H1 (cell line): ENCODE data around the gene HYDIN. TPM values are rescaled to one million over a fixed set of nuclear protein-coding genes. Genes with fewer than 3 reads are reported as not detected.

Experiments
- CTCF ChIA-PET: fragments of 300-600 bp; sonication (Branson Sonifier 250); formaldehyde crosslinking; loops from one replicate; lab custom pipeline; 2021; ENCODE audit not compliant: partially characterized antibody; lab: Charles Lee
- POLR2A ChIA-PET: fragments of 300-600 bp; sonication (Branson Sonifier 250); formaldehyde crosslinking; loops from one replicate; lab custom pipeline; 2021; ENCODE audit warnings: inconsistent platforms; ENCODE audit not compliant: partially characterized antibody; lab: Charles Lee
- DNase-seq, 2 experiments: peaks; one replicate each; pipeline versions ENCODE4 v3.0.0 to v3.0.0-alpha.2; 2010 to 2022; ENCODE audit warnings: low spot score in 2 of 2, low read depth in 1 of 2, mixed read lengths in 1 of 2
- FAIRE-seq: peaks from 2 replicates; lab custom pipeline; 2011; peaks lifted over from hg19 to GRCh38; lab: Jason Lieb, UNC
- H2AFZ ChIP-seq: 2 replicates; pipeline ENCODE4 v1.8.1; 2012; ENCODE audit warnings: low read length, inconsistent platforms
- H2AK5ac ChIP-seq: 2 replicates; pipeline ENCODE4 v1.6.1; 2013; ENCODE audit warnings: low read depth, low read length
- H2BK120ac ChIP-seq: replicated peaks from 2 replicates; pipeline ENCODE3; 2013; ENCODE audit warnings: low read depth, low read length, inconsistent platforms
- H2BK12ac ChIP-seq: 2 replicates; pipeline ENCODE4 v1.6.1; 2013; ENCODE audit warnings: low read depth, low read length
- H2BK15ac ChIP-seq: 2 replicates; pipeline ENCODE4 v1.6.1; 2013; ENCODE audit warnings: low read length
- H2BK20ac ChIP-seq: 2 replicates; pipeline ENCODE4 v1.6.1; 2013; ENCODE audit warnings: low read length
- H2BK5ac ChIP-seq: 2 replicates; pipeline ENCODE4 v1.6.1; 2013; ENCODE audit warnings: low read depth, low read length
- H3K14ac ChIP-seq: 2 replicates; pipeline ENCODE4 v1.6.1; 2013; ENCODE audit warnings: inconsistent platforms; ENCODE audit not compliant: insufficient read length
- H3K18ac ChIP-seq: 2 replicates; pipeline ENCODE4 v1.6.1; 2013; ENCODE audit warnings: low read length; ENCODE audit errors: extremely low read depth
- H3K23ac ChIP-seq: 2 replicates; pipeline ENCODE4 v1.6.1; 2013; ENCODE audit warnings: inconsistent platforms; ENCODE audit not compliant: insufficient read length
- H3K23me2 ChIP-seq: 2 replicates; pipeline ENCODE4 v1.6.1; 2013; ENCODE audit warnings: low read depth, low read length
- H3K27ac ChIP-seq: 2 replicates; pipeline ENCODE4 v1.6.1; 2011; ENCODE audit warnings: low read depth, low read length, inconsistent platforms
- H3K27me3 ChIP-seq, 4 experiments: replicated peaks in 1 of 4; 1 replicate in 1 of 4; 2 replicates in 3 of 4; pipeline versions ENCODE4 v1.6.1 to v1.8.1; 2011 to 2013; ENCODE audit warnings: low read length in 3 of 4, mild to moderate bottlenecking in 3 of 4, inconsistent platforms in 2 of 4, mixed read lengths in 2 of 4, moderate library complexity in 1 of 4; ENCODE audit not compliant: control insufficient read depth in 3 of 4, insufficient read depth in 3 of 4; ENCODE audit errors: extremely low read depth in 1 of 4
- H3K36me3 ChIP-seq, 4 experiments: 2 replicates each; pipeline versions ENCODE4 v1.6.1 to v1.8.1; 2011 to 2013; ENCODE audit warnings: mild to moderate bottlenecking in 4 of 4, low read length in 3 of 4, moderate library complexity in 2 of 4, control low read depth in 1 of 4, inconsistent platforms in 1 of 4; ENCODE audit not compliant: insufficient read depth in 4 of 4, control insufficient read depth in 2 of 4
- H3K4ac ChIP-seq: replicated peaks from 2 replicates; pipeline ENCODE3; 2013; ENCODE audit warnings: low read length, low read depth, mixed read lengths, inconsistent platforms; ENCODE audit not compliant: insufficient read length
- H3K4me1 ChIP-seq, 4 experiments: replicated peaks in 1 of 4; 1 replicate in 1 of 4; 2 replicates in 3 of 4; pipeline versions ENCODE4 v1.6.1 to v1.8.1; 2011 to 2013; ENCODE audit warnings: low read length in 3 of 4, inconsistent platforms in 2 of 4, mixed read lengths in 1 of 4; ENCODE audit not compliant: insufficient read depth in 4 of 4, control insufficient read depth in 3 of 4
- H3K4me2 ChIP-seq, 2 experiments: 2 replicates each; pipeline versions ENCODE4 v1.6.1 to v1.8.1; 2011 to 2013; ENCODE audit warnings: low read depth in 2 of 2, low read length in 2 of 2, control low read depth in 1 of 2, inconsistent platforms in 1 of 2, mild to moderate bottlenecking in 1 of 2; ENCODE audit not compliant: insufficient read depth in 1 of 2
- H3K4me3 ChIP-seq, 4 experiments: fragments of 200-600, 300-600 bp in 1 of 4; sonication (generic), shearing (Covaris generic), sonication (Bioruptor Twin) in 1 of 4; 2 replicates each; pipeline versions ENCODE4 v1.5.1 to v1.8.1; 2011 to 2016; ENCODE audit warnings: low read length in 4 of 4, low read depth in 3 of 4, control low read depth in 2 of 4, inconsistent platforms in 2 of 4, mild to moderate bottlenecking in 2 of 4, mixed read lengths in 1 of 4, moderate library complexity in 1 of 4; ENCODE audit not compliant: insufficient read depth in 2 of 4; ENCODE audit errors: extremely low read depth in 1 of 4
- H3K56ac ChIP-seq: replicated peaks from 2 replicates; pipeline ENCODE3; 2013; ENCODE audit warnings: low read depth, mild to moderate bottlenecking, mixed read lengths, low read length, inconsistent platforms; ENCODE audit not compliant: insufficient read length
- H3K79me1 ChIP-seq: 2 replicates; pipeline ENCODE4 v1.6.1; 2013; ENCODE audit warnings: low read depth, low read length, control low read depth
- H3K79me2 ChIP-seq, 2 experiments: 2 replicates each; pipeline versions ENCODE4 v1.6.1 to v1.8.1; 2012 to 2013; ENCODE audit warnings: low read length in 2 of 2, mild to moderate bottlenecking in 2 of 2, inconsistent platforms in 1 of 2; ENCODE audit not compliant: insufficient read depth in 2 of 2, control insufficient read depth in 1 of 2
- H3K9ac ChIP-seq, 4 experiments: replicated peaks in 1 of 4; 1 replicate in 1 of 4; 2 replicates in 3 of 4; pipeline versions ENCODE4 v1.6.1 to v1.8.1; 2011 to 2013; ENCODE audit warnings: low read depth in 3 of 4, low read length in 3 of 4, control low read depth in 2 of 4, mild to moderate bottlenecking in 2 of 4, moderate library complexity in 2 of 4, inconsistent platforms in 1 of 4; ENCODE audit errors: extremely low read depth in 1 of 4
- H3K9me3 ChIP-seq, 2 experiments: 2 replicates each; pipeline versions ENCODE4 v1.6.1 to v1.8.1; 2012 to 2013; ENCODE audit warnings: mild to moderate bottlenecking in 2 of 2, moderate library complexity in 2 of 2, control low read depth in 1 of 2, inconsistent platforms in 1 of 2, low read depth in 1 of 2, low read length in 1 of 2, mixed read lengths in 1 of 2; ENCODE audit not compliant: insufficient read depth in 2 of 2
- H4K20me1 ChIP-seq, 2 experiments: replicated peaks in 1 of 2; 2 replicates each; pipeline versions ENCODE3 to v1.8.1; 2011 to 2013; ENCODE audit warnings: inconsistent platforms in 2 of 2, low read length in 2 of 2, mild to moderate bottlenecking in 1 of 2; ENCODE audit not compliant: insufficient read depth in 2 of 2, control insufficient read depth in 1 of 2
- H4K5ac ChIP-seq: 2 replicates; pipeline ENCODE4 v1.6.1; 2013; ENCODE audit warnings: low read length, low read depth, mixed read lengths, inconsistent platforms; ENCODE audit not compliant: insufficient read length
- H4K8ac ChIP-seq: 2 replicates; pipeline ENCODE4 v1.8.0; 2013; ENCODE audit warnings: mild to moderate bottlenecking, moderate library complexity, low read length, inconsistent platforms; ENCODE audit not compliant: insufficient read depth; ENCODE audit errors: extremely low read depth
- H4K91ac ChIP-seq: replicated peaks from 2 replicates; pipeline ENCODE3; 2013; ENCODE audit warnings: low read length, mixed read lengths, inconsistent platforms; ENCODE audit not compliant: insufficient read length
- ATF3 ChIP-seq: IDR thresholded peaks from 2 replicates; pipeline ENCODE4 v1.6.1; 2011; ENCODE audit warnings: low read depth, mild to moderate bottlenecking, low read length; ENCODE audit not compliant: insufficient read depth
- BRCA1 ChIP-seq: IDR thresholded peaks from 2 replicates; pipeline ENCODE4 v1.6.1; 2012; ENCODE audit warnings: low read depth, low read length, improper control_type of control experiment
- RFX5 ChIP-seq: IDR thresholded peaks from 2 replicates; pipeline ENCODE4 v1.6.1; 2011; ENCODE audit warnings: low read depth, low read length, improper control_type of control experiment, borderline replicate concordance
- TEAD4 ChIP-seq: IDR thresholded peaks from 2 replicates; pipeline ENCODE4 v1.6.1; 2012; ENCODE audit warnings: low read depth, low read length, inconsistent platforms, mixed read lengths
- WGBS, 2 experiments: shearing (Covaris generic) in 1 of 2; methylation state at CpG; one replicate each; pipeline versions ENCODE4 v1.1.6 to v1.1.7; 2013 to 2015; ENCODE audit warnings: low lambda C conversion rate in 2 of 2, mixed read lengths in 2 of 2, inconsistent platforms in 1 of 2, low coverage in 1 of 2, missing lambda C conversion rate in 1 of 2; ENCODE audit not compliant: insufficient replicate concordance in 2 of 2, insufficient coverage in 1 of 2, insufficient read length in 1 of 2; ENCODE audit errors: extremely low coverage in 1 of 2, missing lambda C conversion rate in 1 of 2; 5-methylcytosine and 5-hydroxymethylcytosine counted together
- polyA plus RNA-seq, 7 experiments: library from polyadenylated mRNA; depleted of rRNA in 3 of 7; stranded (reverse) in 5 of 7; unstranded in 2 of 7; fragments of >200 nt in 5 of 7; fragments of 200-250 nt in 2 of 7; gene quantifications; 1 replicate in 5 of 7; 2 replicates in 1 of 7; 4 replicates in 1 of 7; pipeline versions ENCODE4 v1.2.1 to v1.2.3, GENCODE V29; 2011 to 2013; ENCODE audit warnings: missing spikeins in 2 of 7, mixed read lengths in 2 of 7
- total RNA-seq: library from RNA; stranded (reverse); fragmentation: NEBNext Ultra II Directional; extraction: Animal tissue kit (Norgen Biotek cat#: 25700); gene quantifications from 2 replicates; pipeline ENCODE4 v1.2.1, GENCODE V29; 2021

The HYDIN gene
- total and polyA plus RNA-seq, 2 of the 8 experiments (the other 6 are each of a cell fraction or from before 2014, with no cell fraction given) = 1.1 to 1.8 TPM

- Histone ChIP-seq H3K4me3 (no peak overlapping the region), H4K20me1 (no peaks in the 10 kb centered on the region), H3K79me2 (no peaks in the 10 kb centered on the region), H2BK15ac (no peak overlapping the region), H2AK5ac (no peak overlapping the region), H3K14ac (no peak overlapping the region), H3K18ac (no peak overlapping the region), H3K4me1 (no peaks in the 10 kb centered on the region; a peak in 1 of 7 replicates), H4K8ac (no peak overlapping the region), H2BK12ac (no peak overlapping the region), H3K56ac (no peak overlapping the region), H3K9ac (no peak overlapping the region), H2AFZ (no peak overlapping the region), H2BK20ac (no peak overlapping the region), H3K4ac (no peak overlapping the region), H3K27ac (no peak overlapping the region), H3K23ac (no peak overlapping the region), H3K23me2 (no peaks in the 10 kb centered on the region; the same call in 1 of the 2 replicates), H2BK5ac (no peak overlapping the region), H2BK120ac (no peak overlapping the region), H3K27me3 (no peaks in the 10 kb centered on the region), H3K9me3 (no peaks in the 10 kb centered on the region; a peak in 1 of 4 replicates), H3K79me1 (no peaks in the 10 kb centered on the region), H4K91ac (no peak overlapping the region), H4K5ac (no peak overlapping the region), H3K36me3 (no peaks in the 10 kb centered on the region), H3K4me2 (no peak overlapping the region)
- ChIA-PET POLR2A (no interaction called here), CTCF (no interaction called here)
- WGBS, 2 experiments = 86% methylated on average over 4 of the region's 4 CpGs; no CpG with 5 or more reads in 1 of the 2 experiments
- DNase-seq (no peak), FAIRE-seq (no peak)
- TF ChIP-seq ATF3 (no peak), RFX5 (no peak), TEAD4 (no peak), BRCA1 (no peak)
Observed at GRCh38 chr16:71217506-71217905, 13.0 kb downstream of the HYDIN start.
